Mammary epithelial cell (primary cell): ENCODE results near the gene SHB.
"Not testable (repeated sequence)": the region's sequence is repeated elsewhere in the genome, so short reads cannot be mapped to it uniquely, and the experiment has no call there.

ENCODE experiments used
- EZH2 ChIP-seq: IDR thresholded peaks from 2 replicates; pipeline ENCODE4 v1.6.1; 2012; ENCODE audit warnings: low read length, inconsistent platforms, borderline replicate concordance
- TF ChIP-seq, protein P1 (sequence below), 2 donors: IDR thresholded peaks in 1 of 2; conservative IDR thresholded peaks in 1 of 2; 2 replicates each; pipeline ENCODE4 v1.5.1; 2011 to 2012; ENCODE audit warnings: inconsistent platforms in 2 of 2, low read length in 2 of 2, mild to moderate bottlenecking in 2 of 2, control low read depth in 1 of 2, low read depth in 1 of 2; ENCODE audit not compliant: insufficient read depth in 1 of 2; ENCODE audit errors: extremely low read depth in 1 of 2

- TF ChIP-seq, protein P1, sequence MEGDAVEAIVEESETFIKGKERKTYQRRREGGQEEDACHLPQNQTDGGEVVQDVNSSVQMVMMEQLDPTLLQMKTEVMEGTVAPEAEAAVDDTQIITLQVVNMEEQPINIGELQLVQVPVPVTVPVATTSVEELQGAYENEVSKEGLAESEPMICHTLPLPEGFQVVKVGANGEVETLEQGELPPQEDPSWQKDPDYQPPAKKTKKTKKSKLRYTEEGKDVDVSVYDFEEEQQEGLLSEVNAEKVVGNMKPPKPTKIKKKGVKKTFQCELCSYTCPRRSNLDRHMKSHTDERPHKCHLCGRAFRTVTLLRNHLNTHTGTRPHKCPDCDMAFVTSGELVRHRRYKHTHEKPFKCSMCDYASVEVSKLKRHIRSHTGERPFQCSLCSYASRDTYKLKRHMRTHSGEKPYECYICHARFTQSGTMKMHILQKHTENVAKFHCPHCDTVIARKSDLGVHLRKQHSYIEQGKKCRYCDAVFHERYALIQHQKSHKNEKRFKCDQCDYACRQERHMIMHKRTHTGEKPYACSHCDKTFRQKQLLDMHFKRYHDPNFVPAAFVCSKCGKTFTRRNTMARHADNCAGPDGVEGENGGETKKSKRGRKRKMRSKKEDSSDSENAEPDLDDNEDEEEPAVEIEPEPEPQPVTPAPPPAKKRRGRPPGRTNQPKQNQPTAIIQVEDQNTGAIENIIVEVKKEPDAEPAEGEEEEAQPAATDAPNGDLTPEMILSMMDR (conservative IDR thresholded peaks at IDR 0.05 in 1 of 2, IDR thresholded peaks at IDR 0.05 in 1 of 2; ENCODE audit: extremely low read depth in 1 of 2, insufficient read depth in 1 of 2, low read depth in 1 of 2, low read length in 2 of 2), result not testable (repeated sequence)
- TF ChIP-seq EZH2, result not testable (repeated sequence)
Observed at GRCh38 chr9:38045939-38046338, 23.1 kb downstream of the SHB start.
